Breast epithelium (tissue), 3 donors: ENCODE results near the gene TSPYL2.

Source experiments
- POLR2A ChIP-seq: fragments of 450-650 bp; IDR thresholded peaks from one replicate; pipeline ENCODE4 v1.6.1; 2016; ENCODE audit warnings: antibody characterized with exemption, mild to moderate bottlenecking, moderate library complexity
- POLR2AphosphoS5 ChIP-seq, 3 donors: sonication (generic); formaldehyde crosslinking; IDR thresholded peaks; one replicate each; pipeline ENCODE4 v1.6.1; 2017; ENCODE audit warnings: antibody characterized with exemption in 3 of 3
- TF ChIP-seq, protein P1 (sequence below), 3 donors: fragments of 450-650 bp; IDR thresholded peaks; one replicate each; pipeline ENCODE4 v1.5.1; 2016 to 2017; ENCODE audit warnings: antibody characterized with exemption in 3 of 3, mild to moderate bottlenecking in 3 of 3, moderate library complexity in 3 of 3

DNA sequence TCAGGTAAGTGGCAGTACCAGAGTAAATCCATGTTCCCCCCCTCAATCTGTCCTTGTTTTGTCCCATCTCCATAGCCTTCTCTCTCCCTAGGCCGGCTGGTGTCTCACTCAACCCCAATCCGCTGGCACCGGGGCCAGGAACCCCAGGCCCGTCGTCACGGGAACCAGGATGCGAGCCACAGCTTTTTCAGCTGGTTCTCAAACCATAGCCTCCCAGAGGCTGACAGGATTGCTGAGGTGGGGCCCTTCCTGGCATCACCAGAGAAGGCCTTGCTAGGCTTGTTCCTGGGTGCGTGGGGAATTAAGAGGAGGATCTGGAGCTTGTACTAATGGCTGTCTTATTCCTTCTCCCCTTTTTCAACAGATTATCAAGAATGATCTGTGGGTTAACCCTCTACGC is 2.7 kb downstream of the TSPYL2 start:
- TF ChIP-seq, protein P1, sequence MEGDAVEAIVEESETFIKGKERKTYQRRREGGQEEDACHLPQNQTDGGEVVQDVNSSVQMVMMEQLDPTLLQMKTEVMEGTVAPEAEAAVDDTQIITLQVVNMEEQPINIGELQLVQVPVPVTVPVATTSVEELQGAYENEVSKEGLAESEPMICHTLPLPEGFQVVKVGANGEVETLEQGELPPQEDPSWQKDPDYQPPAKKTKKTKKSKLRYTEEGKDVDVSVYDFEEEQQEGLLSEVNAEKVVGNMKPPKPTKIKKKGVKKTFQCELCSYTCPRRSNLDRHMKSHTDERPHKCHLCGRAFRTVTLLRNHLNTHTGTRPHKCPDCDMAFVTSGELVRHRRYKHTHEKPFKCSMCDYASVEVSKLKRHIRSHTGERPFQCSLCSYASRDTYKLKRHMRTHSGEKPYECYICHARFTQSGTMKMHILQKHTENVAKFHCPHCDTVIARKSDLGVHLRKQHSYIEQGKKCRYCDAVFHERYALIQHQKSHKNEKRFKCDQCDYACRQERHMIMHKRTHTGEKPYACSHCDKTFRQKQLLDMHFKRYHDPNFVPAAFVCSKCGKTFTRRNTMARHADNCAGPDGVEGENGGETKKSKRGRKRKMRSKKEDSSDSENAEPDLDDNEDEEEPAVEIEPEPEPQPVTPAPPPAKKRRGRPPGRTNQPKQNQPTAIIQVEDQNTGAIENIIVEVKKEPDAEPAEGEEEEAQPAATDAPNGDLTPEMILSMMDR (IDR thresholded peaks at IDR 0.05): no peak
- no peak for TF ChIP-seq POLR2AphosphoS5 (IDR thresholded peaks at IDR 0.05)
- TF ChIP-seq POLR2A: no peak
